GM18519 (cell line): ENCODE data around the gene PDGFB.

Experiments
- ATAC-seq: cut with Tn5 transposase; IDR thresholded peaks from one replicate; pipeline ENCODE4 v1.9.1; 2021; ENCODE audit warnings: mild to moderate bottlenecking, moderate library complexity; ENCODE audit not compliant: unreplicated experiment, low FRiP score

The PDGFB gene

DNA sequence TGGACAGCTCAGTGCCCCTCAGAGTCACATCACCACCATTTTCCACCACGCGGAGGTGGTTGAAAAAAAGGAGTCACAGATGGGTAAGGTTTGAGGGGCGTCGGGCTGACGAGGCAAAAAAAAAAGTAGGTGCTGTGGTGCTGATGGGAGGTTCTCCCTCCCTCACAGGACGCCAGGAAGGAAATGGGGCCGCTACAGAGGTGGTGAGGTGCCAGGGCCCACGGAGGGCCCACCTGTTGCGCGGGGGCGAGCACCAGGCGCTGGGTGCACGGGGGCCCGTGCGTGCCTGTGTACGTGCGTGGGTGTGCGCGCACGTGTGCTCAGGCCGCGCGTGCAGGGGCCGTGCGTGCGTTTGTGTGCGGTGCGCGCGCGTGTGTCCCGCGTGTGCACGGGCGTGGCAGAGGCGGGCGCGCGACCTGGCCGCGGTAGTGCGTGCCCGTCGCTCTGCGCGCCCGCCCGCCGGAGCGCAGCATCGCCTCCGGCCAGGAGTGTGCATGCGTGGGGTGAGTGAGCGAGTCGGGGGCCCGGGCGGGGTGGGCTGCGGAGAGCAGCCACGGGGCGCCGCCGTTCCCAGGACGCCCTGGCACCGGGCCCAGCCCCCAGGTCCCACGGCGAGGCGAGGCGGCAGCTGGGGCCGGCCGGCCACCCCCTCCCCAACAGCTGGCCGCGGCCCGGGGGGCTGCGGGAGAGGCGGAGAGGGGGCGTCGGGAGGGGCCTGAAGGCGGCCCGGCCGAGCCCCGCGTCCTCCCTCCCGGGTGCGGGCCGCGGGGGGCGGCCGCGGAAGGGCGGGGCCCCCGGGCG lies 2.8 kb downstream of the PDGFB start:
- ATAC-seq, result no peak

DNA sequence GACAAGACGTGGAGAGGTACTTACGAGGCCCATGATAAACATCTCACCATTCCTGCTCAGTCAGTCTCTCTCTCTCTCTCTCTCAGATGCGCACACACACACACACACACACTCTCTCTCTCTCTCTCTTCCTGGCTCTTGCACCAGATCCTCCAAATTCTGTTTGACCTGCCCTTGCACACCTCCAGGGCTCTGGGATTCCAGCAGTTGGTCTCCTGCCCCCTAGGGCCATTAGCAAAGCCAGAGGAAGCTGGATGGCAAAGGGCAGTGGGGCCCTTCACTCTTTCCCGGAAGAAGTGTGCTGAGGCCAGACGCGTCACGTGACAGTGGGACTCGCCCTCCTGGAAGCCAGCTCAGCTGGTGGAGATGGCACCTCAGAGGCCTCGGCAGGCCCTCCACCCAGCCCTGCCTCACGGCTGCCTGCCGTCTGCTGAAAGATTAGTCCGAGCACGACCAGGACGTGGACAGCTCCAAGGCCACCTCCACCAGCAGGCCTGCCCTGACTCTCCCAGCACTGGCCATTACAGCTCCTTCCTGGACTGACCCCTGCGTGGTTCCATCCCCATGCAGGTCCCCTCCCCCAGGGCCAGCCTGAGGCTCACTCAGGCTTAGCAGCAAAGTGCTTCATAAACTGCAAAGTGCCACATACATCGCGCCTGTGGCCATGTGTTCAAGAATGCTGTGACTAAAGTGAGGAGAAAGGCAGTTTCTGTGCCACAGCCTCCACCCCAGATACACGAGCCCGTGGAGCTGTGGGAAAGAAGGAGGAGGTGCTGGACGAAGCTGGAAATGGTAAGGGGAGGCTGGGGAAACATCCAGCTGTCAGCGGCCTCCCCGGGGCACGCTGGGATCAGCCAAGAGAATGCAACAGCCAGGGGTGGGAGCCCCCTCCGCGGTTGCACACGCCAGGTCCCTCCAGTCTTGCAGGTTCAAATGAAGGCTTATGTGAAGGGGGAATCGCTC lies 3.7 kb downstream of the PDGFB start:
- ATAC-seq, result no peak

DNA sequence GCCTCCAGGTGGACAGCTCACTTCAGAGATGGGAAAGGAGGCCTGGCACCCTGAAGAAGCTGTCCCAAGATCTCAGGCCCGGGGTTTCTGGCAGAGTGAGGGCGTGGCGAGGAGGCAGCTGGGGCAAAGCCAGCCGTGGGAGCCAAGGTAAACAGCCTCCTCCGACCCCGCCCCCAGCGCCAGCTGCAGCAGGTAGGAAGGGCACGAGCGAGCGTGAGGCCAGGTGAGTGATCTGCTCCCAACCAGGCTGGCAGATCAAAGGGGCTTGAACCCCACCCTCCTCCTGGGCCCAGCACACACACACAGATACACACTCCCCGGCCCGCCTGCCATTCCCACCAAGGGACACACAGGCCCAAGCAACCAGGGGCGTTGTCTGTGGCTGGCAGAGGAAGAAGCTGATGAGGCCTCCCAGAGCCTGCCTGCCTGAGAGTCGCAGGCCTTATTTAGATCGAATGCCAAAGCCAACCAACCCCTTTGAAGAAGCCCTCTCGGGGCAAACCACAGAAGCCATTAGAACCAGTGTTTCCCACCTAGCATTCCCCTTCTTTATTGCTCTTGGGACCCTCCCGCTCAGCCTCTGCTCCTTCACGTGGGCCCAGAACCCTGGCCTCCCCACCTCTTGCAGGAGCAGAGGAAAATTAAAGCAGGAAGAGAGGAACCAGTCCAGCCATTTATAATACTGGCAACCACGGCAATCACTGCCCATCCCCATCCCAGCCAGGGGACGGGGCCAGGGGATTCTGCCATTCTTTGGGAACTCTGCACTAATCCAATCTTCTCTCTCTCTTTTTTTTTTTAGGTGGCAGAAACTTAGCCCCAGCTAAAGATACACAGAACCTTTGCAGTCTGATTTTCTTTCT lies 5.0 kb downstream of the PDGFB start:
- no peak for ATAC-seq

DNA sequence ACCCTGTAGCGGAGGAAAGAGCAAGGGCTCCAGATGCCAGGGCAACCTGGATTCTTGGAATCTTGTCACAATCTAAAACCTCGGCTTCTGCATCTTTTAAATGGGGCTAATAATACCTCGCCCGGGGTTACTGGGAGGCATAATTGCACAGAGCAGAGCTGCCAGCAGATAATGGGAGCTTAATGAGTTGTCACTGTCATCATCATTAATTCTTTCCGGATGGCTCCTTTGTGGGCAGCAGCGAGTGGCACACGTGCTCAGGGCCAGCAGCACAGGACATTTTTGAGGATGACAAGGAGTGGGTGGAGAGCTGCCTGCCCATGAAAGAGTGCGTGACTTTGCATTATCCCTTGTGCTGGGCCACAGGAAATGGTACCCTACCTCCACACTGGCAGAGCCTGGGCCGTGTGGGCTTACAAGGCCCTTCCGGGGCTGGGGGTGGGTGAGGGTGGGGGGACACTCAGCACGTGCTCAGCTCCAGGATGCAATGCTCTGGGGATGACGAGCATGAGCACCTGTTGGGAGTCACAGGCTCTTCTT lies 5.7 kb downstream of the PDGFB start:
- no peak for ATAC-seq

DNA sequence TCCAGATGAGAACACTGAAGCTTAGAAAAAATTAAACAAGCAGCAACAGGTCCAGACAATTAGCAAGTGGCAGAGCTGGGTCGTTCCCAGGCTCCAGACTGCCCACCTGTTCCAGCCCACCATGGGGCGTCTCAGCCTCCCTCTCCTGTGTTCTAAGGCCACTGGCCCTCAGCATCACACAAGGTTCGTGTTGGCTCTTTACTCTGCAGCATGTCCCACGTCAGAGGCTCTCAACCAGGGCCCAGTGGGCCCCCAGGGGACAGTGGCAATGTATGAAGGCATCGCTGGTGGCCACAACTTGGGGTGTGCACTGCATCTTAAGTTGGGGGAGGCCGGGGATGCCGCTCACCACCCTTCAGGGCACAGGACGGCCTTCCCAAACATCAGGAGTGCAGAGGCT lies 6.2 kb downstream of the PDGFB start:
- no peak for ATAC-seq

DNA sequence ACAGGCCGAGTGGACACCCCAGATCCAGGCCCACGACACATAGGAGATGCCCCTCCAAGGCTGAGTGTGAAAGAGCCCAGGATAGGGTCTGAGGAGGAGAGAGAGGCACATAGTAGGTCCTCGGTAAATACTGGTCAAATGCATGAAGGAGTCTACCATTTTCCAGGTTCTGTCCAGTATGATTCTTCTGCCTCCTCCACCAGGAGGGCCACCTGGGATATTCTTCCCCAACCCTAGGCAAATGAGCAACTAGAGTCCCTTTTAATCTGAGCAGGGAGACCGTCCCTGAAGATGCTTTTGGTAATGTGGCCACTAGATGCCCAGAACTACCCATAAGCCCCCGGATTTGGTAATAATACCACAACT lies 6.7 kb downstream of the PDGFB start:
- no peak for ATAC-seq

DNA sequence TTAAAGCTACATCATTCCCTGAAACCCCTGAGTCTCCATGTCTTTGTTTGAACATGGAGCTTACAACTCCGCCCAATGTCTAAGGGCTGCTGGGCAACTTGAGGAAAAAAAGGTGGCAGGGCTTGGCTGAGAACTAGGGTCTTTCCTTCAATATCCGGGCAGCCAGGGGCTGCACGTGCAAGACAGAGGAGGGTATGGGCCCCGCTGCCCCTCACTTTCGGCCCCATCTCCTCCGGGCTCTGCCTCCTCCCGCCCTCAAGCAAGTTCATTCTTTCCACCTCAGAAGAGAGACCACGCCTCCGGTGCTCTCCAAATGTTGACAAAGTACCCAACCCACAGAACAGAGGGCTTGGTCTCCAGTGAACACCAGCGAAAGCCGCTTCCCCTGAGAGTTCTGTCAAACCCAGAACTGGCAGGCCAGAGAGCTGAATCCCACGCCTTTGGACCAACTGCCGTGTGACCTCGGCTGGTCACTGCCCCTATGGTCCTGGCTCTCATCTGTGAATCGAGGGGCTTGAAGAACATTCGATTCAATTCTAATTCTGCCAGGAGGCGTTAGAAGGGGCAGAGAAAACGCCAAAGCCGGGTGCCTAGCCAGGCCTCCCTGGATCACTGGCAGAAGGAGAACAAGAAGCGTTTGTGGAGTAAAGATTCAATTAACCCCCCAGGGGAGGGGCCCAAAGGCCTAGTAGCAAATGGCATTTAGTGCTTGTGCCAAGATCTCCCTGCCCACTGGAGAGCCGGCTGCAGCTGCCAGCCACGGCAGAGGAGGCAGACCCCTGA lies 7.3 kb downstream of the PDGFB start:
- ATAC-seq, result no peak

DNA sequence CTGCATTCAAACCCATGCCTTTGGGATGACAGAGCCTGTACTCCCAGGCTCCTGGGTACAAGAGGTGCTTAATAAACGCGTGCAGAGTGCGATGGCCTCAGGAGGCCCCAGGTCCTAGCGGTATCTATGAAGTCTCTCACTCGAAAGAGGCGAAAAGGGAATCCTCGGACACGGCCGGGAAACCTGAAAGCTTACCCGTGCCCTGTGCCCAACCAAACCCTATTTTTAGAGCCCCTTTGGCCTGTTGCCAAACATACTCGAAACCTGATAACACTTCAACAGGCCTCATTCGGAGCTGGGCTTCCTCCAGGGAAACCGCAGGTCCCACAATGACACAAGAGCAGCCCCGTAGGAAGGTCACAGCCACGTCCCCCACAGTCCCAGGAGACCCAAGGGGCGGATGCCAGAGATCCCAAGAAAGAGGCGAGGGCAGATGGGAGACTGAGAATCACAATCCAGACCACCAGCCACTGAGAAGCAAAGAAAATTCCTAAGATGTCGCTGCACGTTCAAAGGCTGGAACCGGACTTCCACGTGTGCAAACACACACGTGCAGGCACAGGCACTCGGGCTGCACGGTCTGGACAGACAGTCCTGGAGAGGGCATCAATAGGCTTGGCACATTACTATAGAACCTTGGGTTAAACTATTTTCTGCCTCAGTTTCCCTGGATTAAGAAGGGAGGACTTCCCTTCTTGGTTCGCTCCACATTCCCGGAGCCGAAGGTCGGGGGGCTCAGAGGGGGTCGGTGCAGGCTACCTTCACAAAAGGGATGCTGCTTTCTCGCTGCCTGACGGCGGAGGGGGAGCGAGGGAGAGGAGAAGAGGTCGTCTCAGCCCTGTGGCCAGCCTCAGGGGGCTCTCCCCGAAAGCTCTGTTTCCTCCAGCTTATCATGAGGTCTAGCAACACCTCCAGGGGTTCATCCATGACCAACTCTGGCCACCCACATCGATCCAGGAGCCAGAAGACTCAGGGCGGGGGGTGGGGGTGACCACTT lies 8.2 kb downstream of the PDGFB start:
- ATAC-seq, result no peak

DNA sequence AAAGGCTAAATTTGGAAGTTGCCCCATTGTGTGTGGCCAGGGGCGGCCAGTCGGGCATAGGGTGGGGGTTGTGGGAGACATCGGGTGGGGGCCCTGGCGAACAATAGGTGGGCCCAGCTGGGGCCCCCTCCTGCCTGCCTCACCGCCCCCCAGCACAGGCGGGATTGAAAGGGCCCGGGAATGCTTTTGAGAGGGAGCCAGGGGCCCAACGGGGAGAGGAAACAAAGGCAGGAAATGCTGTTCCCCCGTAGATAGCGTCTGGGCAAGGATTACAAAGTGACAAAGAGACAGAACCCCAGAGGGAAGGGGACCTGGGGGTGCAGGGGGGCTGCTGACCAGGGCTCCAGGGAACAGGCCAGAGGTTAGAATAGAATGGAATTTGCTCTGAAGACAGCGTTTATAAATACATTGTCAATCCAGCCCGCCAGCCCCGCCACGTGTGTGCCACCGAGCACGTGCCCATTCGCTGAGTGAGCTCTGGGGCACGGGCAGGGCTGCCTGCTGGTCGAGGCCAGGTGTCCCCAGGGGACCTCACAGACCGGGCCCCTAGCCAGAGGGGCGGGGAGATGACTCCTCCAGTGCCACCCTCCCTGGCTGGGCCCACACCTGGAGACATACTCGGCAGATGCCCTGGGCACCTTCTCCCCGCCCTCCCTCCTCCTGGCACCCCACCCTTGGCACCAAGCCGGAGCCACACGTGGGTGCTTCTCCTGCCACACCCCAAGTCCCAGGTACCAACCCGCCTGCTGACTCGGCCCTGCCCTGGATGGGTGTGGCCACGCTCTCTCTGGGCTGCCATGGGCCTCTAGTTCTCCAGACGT lies 9.7 kb downstream of the PDGFB start:
- ATAC-seq, result no peak

DNA sequence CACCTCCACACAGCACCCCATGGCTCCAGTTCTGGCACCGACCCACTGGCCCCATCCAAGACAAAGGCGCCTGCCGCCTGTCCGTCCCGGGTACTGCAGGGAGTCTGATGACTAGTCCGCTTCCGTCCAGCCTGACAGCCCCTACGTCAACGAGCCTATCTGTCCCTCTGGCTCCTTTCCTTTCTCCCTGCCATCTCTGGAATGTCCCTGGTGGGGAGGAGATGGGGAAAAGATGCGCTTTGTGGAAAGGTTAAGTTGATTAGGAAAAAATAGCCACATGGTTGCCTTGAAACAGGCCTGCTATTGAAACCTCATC lies 10.4 kb downstream of the PDGFB start:
- no peak for ATAC-seq

DNA sequence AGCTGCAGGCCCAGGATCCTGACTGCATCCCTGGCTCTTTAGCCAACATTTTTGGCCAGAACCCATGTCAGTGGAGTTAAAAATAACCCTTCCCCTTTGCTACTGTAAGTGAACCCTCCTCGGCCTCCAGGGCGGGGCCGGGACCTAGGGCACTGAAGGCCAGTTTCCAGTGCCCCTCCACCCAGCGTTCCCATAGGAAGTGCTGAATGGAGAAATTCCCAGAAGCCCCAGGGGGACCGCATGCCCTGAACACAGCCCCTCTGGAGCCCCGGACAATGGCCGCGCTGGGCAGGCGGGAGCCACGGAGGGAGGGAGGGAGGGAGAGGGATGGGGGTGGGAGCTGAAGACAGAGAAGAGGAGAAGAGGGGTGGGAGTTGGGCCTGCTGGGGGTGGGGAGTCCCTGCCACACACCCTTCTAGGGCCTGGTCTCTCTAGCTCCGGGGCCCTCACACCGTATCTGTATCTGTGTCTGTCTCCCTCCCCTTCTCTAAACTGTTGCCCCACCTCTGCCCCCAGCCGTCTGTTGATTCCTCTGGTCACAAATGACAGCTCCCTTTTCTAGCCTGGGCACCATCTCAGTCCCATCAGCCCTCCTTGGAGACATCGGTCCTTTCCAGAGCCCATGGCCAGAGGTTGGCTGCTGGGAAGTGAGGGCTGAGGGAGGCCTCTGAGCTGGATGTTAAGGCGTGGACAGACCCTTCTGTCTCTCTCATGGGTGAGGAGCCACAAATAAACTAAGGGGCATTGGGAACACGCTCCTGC lies 10.9 kb downstream of the PDGFB start:
- ATAC-seq, result no peak

DNA sequence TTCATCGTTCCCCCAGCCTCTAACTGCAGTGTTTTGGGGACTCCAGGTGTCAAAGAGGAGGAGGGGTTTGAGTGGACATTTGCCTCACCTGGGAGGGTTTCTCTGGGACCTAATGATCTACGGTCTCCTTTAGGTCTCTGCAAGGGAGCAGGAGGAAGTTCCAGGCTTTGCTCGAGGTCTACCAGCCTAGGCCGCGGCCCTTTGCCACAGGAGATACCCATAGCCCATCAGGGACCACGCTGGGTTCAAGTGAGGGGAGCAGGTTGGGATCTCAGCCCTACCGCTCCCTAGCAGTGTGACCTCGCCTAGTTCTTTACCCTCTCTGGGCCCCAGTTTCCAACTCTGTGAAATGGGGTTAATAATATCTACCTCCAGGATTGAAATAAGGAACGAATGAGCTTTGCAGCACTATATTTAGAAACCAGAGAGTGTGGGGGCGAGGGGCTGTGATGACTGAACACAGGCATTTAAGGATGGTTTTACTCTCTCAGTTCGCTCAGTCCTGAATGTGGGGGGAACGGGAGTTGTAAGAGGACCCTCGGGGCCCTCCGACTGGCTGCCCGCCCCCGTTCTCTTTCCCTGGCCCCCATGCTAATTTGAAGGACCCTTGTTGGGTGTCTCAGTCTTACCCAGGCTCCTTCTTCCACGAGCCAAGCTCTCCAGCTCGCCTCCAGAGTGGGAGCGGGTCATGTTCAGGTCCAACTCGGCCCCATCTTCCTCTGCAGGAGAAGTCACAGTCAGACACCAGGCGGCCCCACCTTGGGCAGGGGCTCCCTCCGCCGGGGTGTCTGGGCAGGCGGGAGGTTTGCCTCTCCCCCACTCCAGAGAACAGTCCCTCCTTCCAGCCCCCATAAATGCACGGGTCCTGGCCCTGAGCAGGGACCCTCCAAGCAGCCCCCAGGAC lies 11.7 kb downstream of the PDGFB start:
- no peak for ATAC-seq

DNA sequence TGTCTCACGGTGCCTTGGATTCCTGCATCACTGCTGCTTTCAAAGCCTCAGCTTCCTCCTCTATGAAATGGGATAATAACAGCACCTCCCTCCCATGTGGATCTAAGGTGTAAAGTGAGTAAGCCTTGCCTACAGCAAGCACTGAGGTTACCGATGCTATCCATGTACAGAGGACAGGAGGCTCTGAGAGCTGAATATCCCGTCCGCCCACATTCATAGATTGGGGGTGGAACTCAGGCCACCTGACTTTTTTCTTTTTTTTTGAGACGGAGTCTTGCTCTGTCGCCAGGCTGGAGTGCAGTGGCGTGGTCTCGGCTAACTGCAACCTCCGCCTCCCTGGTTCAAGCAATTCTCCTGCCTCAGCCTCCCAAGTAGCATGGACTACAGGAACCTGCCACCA lies 12.5 kb downstream of the PDGFB start:
- ATAC-seq, result no peak

DNA sequence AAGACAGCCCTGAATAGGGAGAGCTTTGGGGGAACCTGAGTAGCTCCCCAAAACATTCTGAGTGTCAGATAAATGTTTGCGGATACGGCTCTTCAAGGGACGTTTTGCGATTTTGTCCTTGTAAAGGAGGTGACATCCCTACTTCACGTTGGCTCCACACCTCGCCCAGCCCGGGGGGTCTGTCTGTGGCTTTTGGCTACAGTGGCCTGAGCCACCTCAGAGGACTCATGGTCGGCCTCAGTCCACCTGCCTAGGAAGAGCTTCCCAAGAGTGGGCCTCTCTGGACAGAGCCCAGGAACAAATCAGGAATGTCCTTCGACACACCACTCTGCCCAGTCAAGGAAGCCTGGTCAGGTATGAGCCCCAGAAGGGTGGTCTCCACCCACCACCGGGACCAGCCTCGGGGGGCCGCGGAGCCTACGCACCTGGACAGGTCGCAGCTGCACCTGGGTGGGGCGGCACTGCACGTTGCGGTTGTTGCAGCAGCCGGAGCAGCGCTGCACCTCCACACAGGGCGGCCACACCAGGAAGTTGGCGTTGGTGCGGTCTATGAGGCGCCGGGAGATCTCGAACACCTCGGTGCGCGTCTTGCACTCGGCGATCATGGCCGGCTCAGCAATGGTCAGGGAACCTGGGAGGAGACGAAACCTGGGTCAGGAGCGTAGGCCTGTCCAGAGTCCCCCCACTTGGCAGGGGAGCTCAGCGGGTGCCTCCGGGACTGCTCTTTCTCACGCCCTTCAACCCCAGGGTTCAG lies 13.4 kb downstream of the PDGFB start:
- no peak for ATAC-seq
